H54 (cell line): ENCODE measurements around the gene COA1.
"Not testable (repeated sequence)": the region's sequence is repeated elsewhere in the genome, so short reads cannot be mapped to it uniquely, and the experiment has no call there.

Experiments
- DNase-seq: peaks from one replicate; pipeline ENCODE4 v3.0.0; 2011; ENCODE audit warnings: low spot score, mixed read lengths; ENCODE audit not compliant: insufficient read length
- FAIRE-seq: peaks from 3 replicates; lab custom pipeline; 2011; peaks lifted over from hg19 to GRCh38; lab: Jason Lieb, UNC
- POLR2A ChIP-seq: IDR thresholded peaks from 2 replicates; pipeline ENCODE4 v1.6.1; 2011; ENCODE audit warnings: low read depth, mild to moderate bottlenecking, low read length

Gene COA1

DNA sequence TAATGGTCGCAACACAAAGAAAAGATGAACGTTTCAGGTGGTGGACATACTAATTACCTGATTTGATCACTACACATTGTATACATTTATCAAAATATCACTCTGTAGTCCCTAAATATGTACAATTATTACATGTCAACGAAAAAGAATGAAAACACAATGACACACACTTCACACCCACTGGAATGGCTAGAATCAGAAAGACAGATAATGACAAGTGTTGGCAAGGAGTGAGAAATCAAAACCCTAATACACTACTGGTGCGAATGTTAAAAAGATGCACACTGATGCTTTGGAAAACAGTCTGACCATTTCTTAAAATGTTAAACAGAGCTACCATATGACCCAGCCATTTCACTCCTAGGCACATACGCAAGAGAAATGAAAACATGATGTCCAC is 2.3 kb downstream of the COA1 start:
- no peak for TF ChIP-seq POLR2A
- FAIRE-seq, result no peak
- no peak for DNase-seq

GRCh38 chr7:43726466-43726865 is 2.9 kb downstream of the COA1 start:
- DNase-seq, result no peak
- TF ChIP-seq POLR2A, result no peak
- no peak for FAIRE-seq

GRCh38 chr7:43725251-43725650 is 4.1 kb downstream of the COA1 start:
- no peak for FAIRE-seq
- no peak for DNase-seq
- no peak for TF ChIP-seq POLR2A

DNA sequence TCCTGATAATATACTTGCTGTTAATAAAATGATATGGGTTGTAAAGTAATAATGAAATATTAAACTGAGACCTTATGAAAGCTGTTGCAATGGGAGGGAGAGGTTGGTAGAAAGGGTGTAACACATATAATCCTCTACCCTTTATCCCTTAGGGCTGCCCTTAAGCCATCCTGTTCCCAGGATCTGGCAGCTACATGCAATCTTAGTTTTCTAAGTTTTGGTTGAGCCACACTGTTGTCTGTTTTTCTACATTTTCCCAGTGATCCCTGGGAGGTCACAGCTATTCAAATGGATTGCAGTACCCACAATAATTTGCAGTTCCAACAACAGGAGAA is 6.3 kb downstream of the COA1 start:
- TF ChIP-seq POLR2A, result no peak
- FAIRE-seq, result no peak
- no peak for DNase-seq

DNA sequence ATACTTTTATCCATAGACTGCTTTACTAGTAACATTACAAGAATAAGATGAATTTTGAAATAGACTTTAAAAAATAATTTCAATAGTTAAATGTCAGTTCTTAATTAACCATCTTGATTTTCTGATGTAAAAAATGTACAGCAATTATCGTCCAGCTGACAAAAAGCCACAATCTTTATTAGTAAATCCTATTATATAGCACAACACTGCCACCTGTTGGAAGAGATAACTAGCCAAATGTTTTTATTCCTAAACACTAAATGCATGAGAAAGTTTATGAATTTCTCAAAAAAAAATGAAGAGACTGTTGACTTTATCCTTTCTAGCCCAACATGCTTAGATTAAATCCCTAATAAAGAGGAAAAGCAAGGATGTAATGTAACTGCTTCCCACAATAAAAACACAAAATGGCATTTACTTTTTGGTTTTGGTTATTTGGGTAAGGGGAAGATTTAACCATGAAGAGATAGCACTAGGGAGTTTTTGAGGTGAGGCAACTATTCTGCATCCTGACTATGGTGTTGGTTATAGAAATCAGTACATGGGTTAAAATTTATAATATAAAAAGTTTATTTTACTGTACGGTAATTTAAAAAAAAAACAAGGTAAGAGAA is 8.0 kb downstream of the COA1 start:
- FAIRE-seq, result no peak
- no peak for DNase-seq
- no peak for TF ChIP-seq POLR2A

GRCh38 chr7:43716598-43716997 is 12.7 kb downstream of the COA1 start:
- TF ChIP-seq POLR2A, result no peak
- no peak for DNase-seq
- FAIRE-seq, result no peak

DNA sequence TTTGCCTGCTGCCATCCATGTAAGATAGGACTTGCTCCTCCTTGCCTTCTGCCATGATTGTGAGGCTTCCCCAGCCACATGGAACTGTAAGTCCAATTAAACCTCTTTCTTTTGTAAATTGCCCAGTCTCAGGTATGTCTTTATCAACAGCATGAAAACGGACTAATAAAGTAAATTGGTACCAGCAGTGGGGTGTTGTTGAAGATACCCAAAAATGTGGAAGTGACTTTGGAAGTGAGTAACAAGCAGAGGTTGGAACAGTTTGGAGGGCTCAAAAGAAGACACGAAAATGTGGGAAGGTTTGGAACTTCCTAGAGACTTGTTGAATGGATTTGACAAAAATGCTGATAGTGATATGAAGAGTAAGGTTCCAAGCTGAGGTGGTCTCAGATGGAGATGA is 13.4 kb downstream of the COA1 start:
- DNase-seq, FAIRE-seq: not testable (repeated sequence)

DNA sequence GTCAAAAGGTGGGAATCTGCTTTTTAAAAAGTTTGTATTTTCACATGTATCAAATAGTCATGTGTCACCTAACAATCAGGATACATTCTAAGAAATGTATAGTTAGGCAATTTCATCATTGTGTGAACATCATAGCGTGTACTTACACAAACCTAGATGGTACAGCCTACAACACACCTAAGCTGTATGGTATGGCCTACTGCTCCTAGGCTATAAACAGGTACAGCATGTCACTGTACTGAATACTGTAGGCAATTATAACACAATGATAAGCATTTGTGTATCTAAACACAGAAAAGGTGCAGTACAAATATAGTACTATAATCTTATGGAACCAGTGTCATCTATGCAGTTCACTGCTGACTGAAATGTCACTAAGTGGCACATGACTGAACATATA is 17.8 kb downstream of the COA1 start:
- peak; percentile 58 for FAIRE-seq
- DNase-seq, result no peak
- TF ChIP-seq POLR2A, result no peak

DNA sequence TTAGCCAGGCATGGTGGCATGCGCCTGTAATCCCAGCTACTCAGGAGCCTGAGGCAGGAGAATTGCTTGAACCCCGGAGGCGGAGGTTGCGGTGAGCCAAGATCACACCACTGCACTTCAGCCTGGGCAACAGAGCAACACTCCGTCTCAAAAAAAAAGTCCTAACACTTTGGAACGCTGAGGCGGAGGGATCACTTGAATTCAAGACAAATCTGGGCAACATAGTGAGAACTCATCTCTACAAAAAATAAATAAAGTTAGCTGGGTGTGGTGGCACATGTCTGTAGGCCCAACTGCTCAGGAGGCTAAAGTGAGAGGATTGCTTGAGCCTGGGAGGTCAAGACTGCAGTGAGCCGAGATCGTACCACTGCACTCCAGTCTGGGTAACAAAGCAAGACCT is 21.3 kb downstream of the COA1 start:
- not testable (repeated sequence) for DNase-seq, FAIRE-seq

DNA sequence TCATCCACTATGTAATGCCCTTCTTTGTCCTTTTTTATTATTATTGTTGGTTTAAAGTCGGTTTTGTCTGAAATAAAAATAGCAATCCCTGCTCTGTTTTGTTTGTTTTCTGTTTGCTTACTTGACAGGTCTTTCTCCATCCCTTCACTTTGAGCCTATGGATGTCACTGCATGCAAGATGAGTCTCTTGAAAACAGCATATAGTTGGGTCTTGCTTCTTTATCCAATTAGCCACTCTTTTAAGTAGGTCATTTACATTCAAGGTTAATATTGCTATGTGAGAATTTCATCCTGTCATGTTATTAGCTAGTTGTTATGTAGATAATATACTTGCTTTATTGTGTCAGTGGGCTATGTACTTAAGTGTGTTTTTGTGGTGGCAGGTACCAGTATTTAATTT is 25.8 kb downstream of the COA1 start:
- FAIRE-seq (no peak), DNase-seq (no peak)
- no peak for TF ChIP-seq POLR2A

- TF ChIP-seq POLR2A, result no peak
- FAIRE-seq, result no peak
Measured at GRCh38 chr7:43702974-43703373, 26.3 kb downstream of the COA1 start.

GRCh38 chr7:43701929-43702328 is 27.4 kb downstream of the COA1 start:
- no peak for FAIRE-seq
- DNase-seq, result no peak
- no peak for TF ChIP-seq POLR2A

More at GRCh38 chr7:43702974-43703373, 26.3 kb downstream of the COA1 start:
- no peak for DNase-seq

GRCh38 chr7:43701500-43701854 is 27.8 kb downstream of the COA1 start:
- peak; percentile 60 for FAIRE-seq
- TF ChIP-seq POLR2A, result no peak
- no peak for DNase-seq

DNA sequence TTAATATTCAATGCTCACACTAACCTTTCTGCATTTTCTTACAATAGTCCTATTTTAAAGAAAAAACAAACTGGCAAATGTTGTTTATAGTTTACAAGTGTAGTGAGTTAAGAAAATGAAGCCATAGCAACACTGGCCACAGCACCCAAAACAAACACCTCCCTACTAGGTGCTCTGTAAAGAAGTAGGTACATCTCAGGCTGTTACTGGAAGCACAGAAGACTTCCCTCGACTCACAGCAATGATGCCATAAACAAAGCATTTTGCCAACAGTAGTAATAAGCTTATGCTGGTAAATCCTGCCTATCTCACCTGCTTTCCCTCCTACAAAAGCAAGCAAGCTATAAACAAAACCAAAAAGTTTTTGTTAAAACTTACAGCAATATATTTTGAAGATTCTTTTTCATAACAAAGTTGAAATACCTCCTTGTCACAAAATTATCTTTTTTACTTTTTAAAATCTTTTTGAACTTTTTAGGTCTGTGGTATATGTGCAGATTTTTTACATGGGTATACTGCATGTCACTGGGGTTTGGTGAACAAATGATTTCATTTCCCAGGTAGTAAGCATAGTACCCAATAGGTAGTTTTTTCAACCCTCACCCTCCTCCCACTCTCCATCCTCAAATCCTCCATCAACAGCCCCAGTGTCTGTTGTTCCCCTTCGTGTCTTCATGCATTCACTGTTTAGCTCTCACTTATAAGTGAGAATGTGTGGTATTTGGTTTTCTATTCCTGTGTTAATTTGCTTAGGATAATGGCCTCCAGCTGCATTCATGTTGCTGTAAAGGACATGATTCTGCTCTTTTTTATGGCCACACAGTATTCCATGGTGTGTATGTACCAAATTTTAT is 28.4 kb downstream of the COA1 start:
- TF ChIP-seq POLR2A, result no peak

DNA sequence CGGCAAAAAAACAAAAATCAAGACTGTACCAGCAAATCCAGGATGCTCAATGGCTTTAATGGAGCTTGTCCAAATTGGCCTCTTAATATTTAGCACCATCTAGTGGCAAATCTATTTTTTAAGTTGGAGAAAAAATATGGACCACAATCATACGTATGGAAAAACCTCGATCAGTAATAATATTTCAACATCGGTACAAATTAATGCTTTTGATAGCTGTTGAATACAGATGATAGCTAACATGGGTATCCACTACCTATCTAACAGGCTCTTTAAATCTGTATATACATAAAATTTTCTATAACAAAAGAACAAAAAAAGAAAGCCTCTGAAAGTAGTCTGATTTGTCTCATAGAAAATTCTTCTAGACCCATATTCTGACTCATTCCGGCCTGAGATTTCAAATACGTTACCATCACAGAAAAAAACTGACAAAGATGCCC is 29.2 kb downstream of the COA1 start:
- FAIRE-seq (peak; percentile 95), DNase-seq (no peak)
- no peak for TF ChIP-seq POLR2A

More for the DNA sequence above, 28.4 kb downstream of the COA1 start:
- FAIRE-seq (no peak), DNase-seq (no peak)
